Fibroblast of lung (primary cell): ENCODE measurements around the gene MYADM. TPM values are rescaled to one million over a fixed set of nuclear protein-coding genes. Genes with fewer than 3 reads are reported as not detected.

Experiments used
- DNase-seq, 2 donors: peaks; one replicate each; pipeline versions ENCODE4 v3.0.0 to v3.0.0-alpha.2; 2010; ENCODE audit warnings: low read depth in 2 of 2
- H2AFZ ChIP-seq: 2 replicates; pipeline ENCODE4 v1.5.1; 2012; ENCODE audit warnings: low read length, control low read depth, inconsistent platforms
- H3K27ac ChIP-seq: 2 replicates; pipeline ENCODE4 v1.5.1; 2011; ENCODE audit warnings: low read length, control low read depth; ENCODE audit not compliant: insufficient read depth
- H3K27me3 ChIP-seq: 2 replicates; pipeline ENCODE4 v1.5.1; 2011; ENCODE audit warnings: mild to moderate bottlenecking, low read length; ENCODE audit not compliant: control insufficient read depth, insufficient read depth
- H3K36me3 ChIP-seq: 2 replicates; pipeline ENCODE4 v1.5.1; 2011; ENCODE audit warnings: low read length; ENCODE audit not compliant: control insufficient read depth, insufficient read depth
- H3K4me1 ChIP-seq: 2 replicates; pipeline ENCODE4 v1.5.1; 2011; ENCODE audit warnings: low read length; ENCODE audit not compliant: control insufficient read depth, insufficient read depth; ENCODE audit errors: extremely low read depth
- H3K4me2 ChIP-seq: 2 replicates; pipeline ENCODE4 v1.5.1; 2011; ENCODE audit warnings: low read length, control low read depth; ENCODE audit not compliant: insufficient read depth; ENCODE audit errors: extremely low read depth
- H3K4me3 ChIP-seq, 4 experiments: fragments of 200-600 bp in 1 of 4; sonication (generic) in 1 of 4; replicated peaks in 1 of 4; 2 replicates each; pipeline ENCODE4 v1.5.1; 2011 to 2016; ENCODE audit warnings: low read length in 4 of 4, low read depth in 3 of 4, mild to moderate bottlenecking in 3 of 4, control low read depth in 2 of 4, inconsistent platforms in 1 of 4, mixed read lengths in 1 of 4; ENCODE audit not compliant: insufficient read depth in 1 of 4; ENCODE audit errors: control extremely low read depth in 1 of 4
- H3K79me2 ChIP-seq: 2 replicates; pipeline ENCODE4 v1.5.1; 2012; ENCODE audit warnings: mild to moderate bottlenecking, low read length, inconsistent platforms; ENCODE audit not compliant: control insufficient read depth, insufficient read depth
- H3K9ac ChIP-seq: 2 replicates; pipeline ENCODE4 v1.5.1; 2011; ENCODE audit warnings: mild to moderate bottlenecking, low read length, control low read depth; ENCODE audit not compliant: insufficient read depth
- H3K9me3 ChIP-seq: 2 replicates; pipeline ENCODE4 v1.5.1; 2012; ENCODE audit warnings: low read depth, low read length; ENCODE audit not compliant: control insufficient read depth, insufficient read depth
- H4K20me1 ChIP-seq: 2 replicates; pipeline ENCODE4 v1.5.1; 2011; ENCODE audit warnings: low read length; ENCODE audit not compliant: control insufficient read depth, insufficient read depth; ENCODE audit errors: extremely low read depth
- CTCF ChIP-seq, 2 donors: IDR thresholded peaks in 1 of 2; conservative IDR thresholded peaks in 1 of 2; 1 replicate in 1 of 2; 2 replicates in 1 of 2; pipeline ENCODE4 v1.5.1; 2011 to 2012; ENCODE audit warnings: low read length in 2 of 2, control low read depth in 1 of 2, inconsistent platforms in 1 of 2, low read depth in 1 of 2, mild to moderate bottlenecking in 1 of 2
- EZH2 ChIP-seq: IDR thresholded peaks from 2 replicates; pipeline ENCODE4 v1.5.1; 2012; ENCODE audit warnings: low read length, control low read depth, mild to moderate bottlenecking; ENCODE audit errors: missing control alignments
- polyA plus RNA-seq, 2 donors: library from polyadenylated mRNA; depleted of rRNA in 1 of 2; stranded (reverse) in 1 of 2; unstranded in 1 of 2; fragments of >200 nt; gene quantifications; 2 replicates each; pipeline ENCODE4 v1.2.1, GENCODE V29; 2011 to 2012; ENCODE audit warnings: missing spikeins in 1 of 2
- total RNA-seq: library from RNA; depleted of rRNA; stranded (reverse); fragments of >200 nt; gene quantifications from 2 replicates; pipeline ENCODE4 v1.2.1, GENCODE V29; 2014

MYADM gene
- total and polyA plus RNA-seq, 2 donors (not counting 1 experiment from before 2014, with no cell fraction given): 9.1 to 51.5 TPM

DNA sequence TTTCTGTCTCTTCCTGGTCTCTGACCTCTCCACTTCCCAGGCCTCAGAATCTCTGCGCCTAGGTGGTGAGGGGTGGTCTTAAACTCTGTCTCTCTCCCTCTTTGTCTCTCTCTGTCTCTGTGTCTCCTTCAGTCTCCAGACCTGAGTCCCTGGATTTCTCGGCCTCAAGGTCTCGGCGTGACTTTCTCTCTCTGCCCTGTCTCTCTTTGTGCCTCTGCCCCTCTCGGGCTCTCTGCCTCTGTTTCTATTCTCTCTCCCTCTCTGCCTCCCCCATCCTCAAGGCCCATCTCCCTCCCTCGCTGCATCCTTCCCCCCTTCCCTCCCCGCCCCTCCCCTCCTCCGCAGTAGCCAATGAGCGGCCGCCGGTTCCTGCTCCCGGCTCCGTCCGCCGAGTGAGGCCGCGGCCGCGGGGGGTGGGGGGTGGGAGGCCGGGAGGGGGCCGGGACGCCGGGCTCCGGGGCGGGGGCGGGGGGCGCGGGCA, 41.3 kb downstream of the MYADM start, which contains the start of gene CACNG7:
CACNG7 (plus strand) TSS at position 344 of the 481 bp plus-strand sequence. CDS start 3,554 bp downstream, outside the sequence.
- peak in 1 of 2 donors; percentile 16 for DNase-seq
- no peaks in the 10 kb centered on the region for H4K20me1 ChIP-seq
- no peak within 1 kb of the TSS for H3K9ac ChIP-seq
- H3K4me2 ChIP-seq: peak within 1 kb of the TSS; percentile 48
- no peaks in the 10 kb centered on the region for H3K79me2 ChIP-seq
- peak within 1 kb of the TSS; percentile 6 to 35 (median 25) for H3K4me3 ChIP-seq
- H3K27me3 ChIP-seq: peaks cover 18% of the 10 kb centered on the region
- H3K9me3 ChIP-seq: no peaks in the 10 kb centered on the region
- H2AFZ ChIP-seq: no peak within 1 kb of the TSS
- H3K36me3 ChIP-seq: no peaks in the 10 kb centered on the region
- no peak within 1 kb of the TSS for H3K27ac ChIP-seq
- H3K4me1 ChIP-seq: no peaks in the 10 kb centered on the region
- no peak for TF ChIP-seq EZH2
- no peak for TF ChIP-seq CTCF (conservative IDR thresholded peaks at IDR 0.05 in 1 of 2, IDR thresholded peaks at IDR 0.05 in 1 of 2; ENCODE audit: low read depth in 1 of 2, low read length in 2 of 2)

DNA sequence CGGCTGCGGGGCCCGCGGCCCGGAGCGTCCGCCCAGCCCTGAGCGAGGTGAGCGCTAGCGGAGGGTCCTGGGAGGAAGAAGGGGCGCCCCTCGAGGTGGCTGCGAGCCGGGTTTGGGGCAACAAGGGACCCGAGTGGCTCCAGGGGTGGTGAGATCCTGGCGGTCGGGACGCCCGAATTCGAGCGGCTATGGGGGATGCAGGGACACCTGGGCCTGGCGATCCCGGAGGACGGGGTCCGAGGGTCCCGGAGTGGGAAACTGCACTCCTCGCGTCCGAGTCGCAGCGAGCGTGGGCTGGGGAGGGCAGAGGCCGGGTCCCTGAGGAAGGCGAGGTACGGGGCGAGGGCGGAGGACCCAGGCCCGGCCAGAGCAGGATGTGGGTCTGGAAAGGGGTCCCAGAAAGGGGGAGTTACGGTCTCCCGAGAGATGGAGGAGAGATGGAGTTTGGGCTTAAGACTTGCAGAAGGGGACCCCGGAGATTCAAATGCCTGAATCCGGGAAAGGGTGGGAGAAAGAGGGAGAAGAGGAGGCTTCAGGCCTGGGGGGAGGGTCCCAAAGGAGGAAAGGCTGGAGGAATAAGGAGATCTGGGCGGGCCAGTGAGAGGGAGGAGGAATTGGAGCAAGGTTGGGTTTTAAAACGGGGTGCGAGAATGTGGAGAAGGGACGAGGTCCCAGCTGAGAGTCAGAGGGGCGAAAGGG, 41.9 kb downstream of the MYADM start:
- H3K27ac ChIP-seq: no peak overlapping the region
- H3K27me3 ChIP-seq: peaks cover 18% of the 10 kb centered on the region
- no peaks in the 10 kb centered on the region for H3K9me3 ChIP-seq
- peak overlapping the region in 3 of 4 experiments; percentile 6 to 32 (median 23) for H3K4me3 ChIP-seq
- H3K36me3 ChIP-seq: no peaks in the 10 kb centered on the region
- TF ChIP-seq CTCF (conservative IDR thresholded peaks at IDR 0.05 in 1 of 2, IDR thresholded peaks at IDR 0.05 in 1 of 2; ENCODE audit: low read depth in 1 of 2, low read length in 2 of 2): no peak
- peak; percentile 95 for TF ChIP-seq EZH2
- no peaks in the 10 kb centered on the region for H3K4me1 ChIP-seq
- H4K20me1 ChIP-seq: no peaks in the 10 kb centered on the region
- no peak for DNase-seq
- no peak overlapping the region for H2AFZ ChIP-seq
- H3K79me2 ChIP-seq: no peaks in the 10 kb centered on the region
- H3K4me2 ChIP-seq: peak overlapping the region; percentile 35
- H3K9ac ChIP-seq: no peak overlapping the region

DNA sequence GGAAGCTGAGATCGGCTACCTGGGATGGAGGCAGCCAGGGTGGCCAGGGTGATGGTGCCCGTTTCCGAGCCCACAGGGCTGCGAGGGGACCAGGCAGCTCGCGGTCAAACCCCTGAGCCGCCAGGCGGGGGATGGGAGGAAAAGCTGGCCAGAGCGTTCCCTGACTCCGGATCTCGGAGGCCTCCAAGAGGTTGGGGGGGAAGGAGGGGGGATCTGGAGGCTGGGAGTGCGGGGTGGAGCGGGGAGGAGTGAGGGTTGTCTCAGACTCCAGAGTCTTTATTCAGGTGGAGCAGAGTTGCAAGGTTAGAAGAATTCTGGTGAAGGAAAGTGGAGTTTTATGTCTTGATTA, 42.5 kb downstream of the MYADM start:
- H4K20me1 ChIP-seq: no peaks in the 10 kb centered on the region
- no peaks in the 10 kb centered on the region for H3K9me3 ChIP-seq
- H3K79me2 ChIP-seq: no peaks in the 10 kb centered on the region
- H3K4me1 ChIP-seq: no peaks in the 10 kb centered on the region
- no peak overlapping the region for H3K27ac ChIP-seq
- no peak for DNase-seq
- no peak overlapping the region for H3K4me3 ChIP-seq
- no peak overlapping the region for H2AFZ ChIP-seq
- TF ChIP-seq CTCF (conservative IDR thresholded peaks at IDR 0.05 in 1 of 2, IDR thresholded peaks at IDR 0.05 in 1 of 2; ENCODE audit: low read depth in 1 of 2, low read length in 2 of 2) (no peak), EZH2 (no peak)
- no peaks in the 10 kb centered on the region for H3K36me3 ChIP-seq
- no peak overlapping the region for H3K4me2 ChIP-seq
- H3K27me3 ChIP-seq: peaks cover 18% of the 10 kb centered on the region
- H3K9ac ChIP-seq: no peak overlapping the region
